Erythroblast (primary cell): ENCODE measurements around the gene COQ10A.

ENCODE experiments used
- DNase-seq, 2 experiments: peaks; one replicate each; lab custom pipeline; 2025; lab: John Stamatoyannopoulos, UW
- GATA1 ChIP-seq: IDR thresholded peaks from 2 replicates; pipeline ENCODE4 v1.6.1; 2011; ENCODE audit warnings: low read depth, mild to moderate bottlenecking, control low read depth, low read length, moderate library complexity
- POLR2A ChIP-seq: IDR thresholded peaks from 2 replicates; pipeline ENCODE4 v1.6.1; 2011; ENCODE audit warnings: mild to moderate bottlenecking, low read length

The COQ10A gene

DNA sequence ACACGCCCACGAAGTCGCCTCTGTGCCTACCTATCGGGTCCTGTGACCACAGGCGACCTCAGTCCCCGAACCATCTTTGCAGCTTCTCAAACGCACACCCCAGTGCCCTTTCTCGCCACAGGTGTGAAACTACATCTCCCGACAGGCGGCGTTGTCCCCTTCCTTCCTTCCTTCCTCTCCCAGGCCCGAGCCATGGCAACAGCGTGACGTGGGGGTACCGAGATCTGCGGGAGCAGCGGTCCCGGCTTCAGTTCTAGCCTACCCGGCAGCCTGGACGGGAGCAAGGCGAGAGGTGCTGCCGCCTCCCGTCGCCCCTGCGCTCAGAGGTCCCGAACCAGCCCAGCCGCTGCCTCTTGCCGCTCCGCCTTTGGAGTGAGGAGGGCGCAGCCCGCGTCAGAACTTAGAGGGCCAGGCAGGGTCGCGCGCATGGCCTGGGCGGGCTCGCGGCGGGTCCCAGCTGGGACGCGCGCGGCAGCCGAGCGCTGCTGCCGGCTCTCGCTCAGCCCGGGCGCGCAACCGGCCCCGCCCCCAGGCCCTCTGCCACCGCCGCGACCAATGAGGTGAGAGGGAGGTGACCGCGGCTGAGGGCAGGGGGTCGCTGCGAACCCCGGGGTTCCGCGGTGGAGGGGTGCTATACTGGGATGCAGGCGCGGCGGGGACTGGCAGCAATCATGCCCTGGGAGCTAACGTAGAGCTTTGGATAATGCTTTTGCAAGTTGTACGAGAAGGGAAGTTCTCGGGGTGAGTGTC lies at the start of gene COQ10A:
TSS of gene COQ10A (plus strand) at position 250 of the 750 bp plus-strand sequence. CDS start at position 427, 177 bp downstream.
- TF ChIP-seq POLR2A: peak; percentile 79
- TF ChIP-seq GATA1: no peak
- DNase-seq: peak; percentile 91 to 93

DNA sequence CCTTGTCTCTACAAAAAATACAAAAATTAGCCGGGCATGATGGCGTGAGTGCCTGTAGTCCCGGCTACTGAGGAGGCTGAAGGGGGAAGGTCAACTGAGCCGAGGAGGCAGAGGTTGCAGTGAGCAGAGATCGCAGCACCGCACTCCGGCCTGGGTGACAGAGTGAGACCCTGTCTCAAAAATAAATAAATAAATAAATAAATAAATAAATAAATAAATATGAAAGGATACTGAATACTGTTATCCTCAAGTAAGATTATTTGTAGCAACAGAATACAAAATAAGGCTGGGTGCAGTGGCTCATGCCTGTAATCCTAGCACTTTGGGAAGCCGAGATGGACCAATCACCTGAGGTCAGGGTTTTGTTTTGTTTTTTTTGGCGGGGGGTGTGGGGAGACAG lies 46.9 kb upstream of the COQ10A start:
- DNase-seq: no peak
- TF ChIP-seq POLR2A: no peak
- TF ChIP-seq GATA1: no peak

DNA sequence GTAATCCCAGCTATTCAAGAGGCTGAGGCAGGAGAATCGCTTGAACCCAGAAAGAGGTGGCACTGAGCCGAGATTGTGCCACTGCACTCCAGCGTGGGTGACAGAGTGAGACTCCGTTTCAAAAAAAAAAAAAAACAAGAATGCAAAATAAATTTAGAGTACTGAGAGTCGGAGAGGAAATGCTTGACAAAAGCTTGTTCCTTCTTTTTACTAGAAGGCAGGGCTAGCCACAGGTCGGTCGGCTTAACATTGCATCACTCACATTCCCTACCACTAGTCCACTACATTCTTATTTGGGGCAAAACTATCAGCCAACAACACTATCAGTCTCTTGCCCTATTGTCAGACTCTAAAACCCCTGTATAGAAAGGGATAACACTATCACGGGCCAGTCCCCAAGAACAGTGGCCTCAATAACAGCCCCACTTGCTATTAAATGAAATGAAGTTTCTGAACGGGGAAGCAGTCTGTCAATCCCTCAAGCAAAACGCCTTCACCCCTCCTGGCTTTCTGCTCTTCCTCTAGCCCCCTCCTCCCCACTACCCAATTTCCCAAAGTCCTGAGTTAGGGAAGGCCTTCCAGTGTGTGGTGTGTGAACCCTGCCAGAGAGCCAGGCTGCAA lies 46.0 kb upstream of the COQ10A start:
- no peak for TF ChIP-seq POLR2A
- no peak for TF ChIP-seq GATA1
- peak; percentile 61 to 79 for DNase-seq

GRCh38 chr12:56221232-56221756 lies 45.4 kb upstream of the COQ10A start:
- TF ChIP-seq GATA1: no peak
- TF ChIP-seq POLR2A: no peak

GRCh38 chr12:56221757-56222530 lies 44.8 kb upstream of the COQ10A start, which contains the start of gene RNF41:
Gene RNF41, minus strand, starts transcription at chr12:56221922. Its CDS starts 7,875 bp downstream, at chr12:56214047.
- TF ChIP-seq GATA1 (no peak), POLR2A (peak; percentile 98)
- DNase-seq: peak; percentile 94 to 96

More at GRCh38 chr12:56221232-56221756, 45.4 kb upstream of the COQ10A start:
- DNase-seq: peak; percentile 59 to 75

GRCh38 chr12:56222531-56222895 lies 44.2 kb upstream of the COQ10A start:
- TF ChIP-seq POLR2A (no peak), GATA1 (no peak)
- no peak for DNase-seq

DNA sequence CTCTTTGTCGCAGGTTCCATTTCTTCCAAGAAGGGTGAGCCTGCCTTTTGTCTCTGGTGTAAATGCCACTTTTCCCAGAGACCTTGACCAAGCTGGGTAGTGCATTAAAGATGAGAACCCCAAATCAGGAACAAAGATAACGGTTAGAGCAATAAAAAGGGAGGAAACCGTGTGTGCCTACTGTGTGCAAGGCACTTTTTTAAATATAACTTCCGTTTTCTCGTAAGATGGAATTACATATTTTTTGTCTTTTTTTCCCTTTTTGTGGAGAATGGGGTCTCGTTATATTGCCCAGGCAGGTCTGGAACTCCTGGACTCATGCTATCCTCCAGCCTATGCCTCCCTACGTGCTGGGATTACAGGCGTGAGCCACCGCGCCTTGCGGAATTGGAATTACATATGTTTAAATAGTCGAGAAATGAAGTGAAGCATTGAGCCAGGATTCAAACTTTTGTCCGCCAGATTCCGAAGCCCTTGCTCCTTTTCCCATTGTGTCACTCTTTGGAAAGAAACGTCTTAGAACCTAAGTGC lies 43.1 kb upstream of the COQ10A start:
- DNase-seq: no peak

GRCh38 chr12:56224102-56224701 lies 42.5 kb upstream of the COQ10A start, which contains the start of gene NABP2:
Gene NABP2, plus strand, starts transcription at chr12:56224342. Its CDS starts 515 bp downstream, at chr12:56224857.
- TF ChIP-seq GATA1 (no peak), POLR2A (peak; percentile 47)
- DNase-seq: peak; percentile 95 to 97

More for the DNA sequence above, 43.1 kb upstream of the COQ10A start:
- no peak for TF ChIP-seq GATA1
- TF ChIP-seq POLR2A: no peak

GRCh38 chr12:56224954-56225353 lies 41.8 kb upstream of the COQ10A start:
- TF ChIP-seq GATA1 (no peak), POLR2A (no peak)
- peak; percentile 30 to 32 for DNase-seq

- no peak for DNase-seq
- no peak for TF ChIP-seq GATA1
- no peak for TF ChIP-seq POLR2A
These were observed 37.7 kb upstream of the COQ10A start for GRCh38 chr12:56229082-56229481.

DNA sequence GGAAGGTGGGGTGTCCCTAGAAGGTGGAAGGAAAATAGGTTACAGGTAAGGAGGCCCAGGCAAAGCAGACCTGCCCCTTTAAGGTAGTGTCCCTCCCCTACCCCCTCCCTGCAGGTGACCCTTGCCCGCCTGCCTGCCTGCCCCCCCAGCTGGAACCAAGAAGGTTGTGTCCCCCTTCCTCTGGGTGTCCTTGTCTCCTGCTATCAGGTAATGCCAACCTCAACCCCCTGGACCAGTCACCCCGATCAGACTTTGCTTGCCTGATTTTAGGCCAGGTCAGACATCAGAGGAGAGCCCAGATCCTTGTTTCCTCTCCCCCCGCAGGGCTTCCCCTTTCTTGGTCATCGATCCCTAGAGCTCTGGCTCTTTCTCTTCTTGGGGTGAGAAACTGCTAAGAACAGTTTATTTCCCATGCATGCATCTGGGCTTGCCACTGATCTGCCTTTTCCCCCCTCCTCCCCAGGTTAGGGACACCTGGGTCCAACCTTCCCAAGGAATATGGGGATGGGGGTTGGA lies 36.8 kb upstream of the COQ10A start, which contains the start of gene SLC39A5:
TSS of gene SLC39A5 (plus strand) at position 136 of the 516 bp plus-strand sequence. CDS start 1,224 bp downstream, outside the sequence.
- DNase-seq: no peak
- TF ChIP-seq POLR2A (peak; percentile 17), GATA1 (no peak)

GRCh38 chr12:56230432-56231183 lies 36.1 kb upstream of the COQ10A start:
- TF ChIP-seq GATA1 (no peak), POLR2A (peak; percentile 3)
- no peak for DNase-seq
